Tibial nerve (tissue), 3 donors: ENCODE measurements around the gene APOL1.
"Not testable (repeated sequence)": the region's sequence is repeated elsewhere in the genome, so short reads cannot be mapped to it uniquely, and the experiment has no call there.

Experiments used
- CTCF ChIP-seq, 5 experiments: fragments of 200-600 bp in 3 of 5; fragments of 450-650 bp in 2 of 5; sonication (generic) in 3 of 5; IDR thresholded peaks; one replicate each; pipeline ENCODE4 v1.5.1; 2016 to 2019; ENCODE audit warnings: antibody characterized with exemption in 5 of 5, mild to moderate bottlenecking in 3 of 5, moderate library complexity in 2 of 5
- POLR2A ChIP-seq, 2 donors: fragments of 450-650 bp; IDR thresholded peaks; one replicate each; pipeline ENCODE4 v1.6.1; 2017; ENCODE audit warnings: antibody characterized with exemption in 2 of 2, mild to moderate bottlenecking in 2 of 2, moderate library complexity in 2 of 2

GRCh38 chr22:36205573-36205972, 47.4 kb upstream of the APOL1 start:
- not testable (repeated sequence) for TF ChIP-seq CTCF, POLR2A (IDR thresholded peaks at IDR 0.05)
